NCI-H526 (cell line): ENCODE results near the gene TPR.
"Not testable (repeated sequence)": the region's sequence is repeated elsewhere in the genome, so short reads cannot be mapped to it uniquely, and the experiment has no call there.

Experiments
- DNase-seq, 2 experiments: peaks; one replicate each; lab custom pipeline; 2025; lab: John Stamatoyannopoulos, UW

The TPR gene

GRCh38 chr1:186375152-186375928 is at the start of gene TPR, which contains the start of gene ODR4:
Gene TPR (minus strand): TSS chr1:186375253. CDS start chr1:186375028, 225 bp downstream.
Gene ODR4 (plus strand): TSS chr1:186375838. CDS start chr1:186379786, 3,948 bp downstream.
- peak; percentile 100 for DNase-seq

DNA sequence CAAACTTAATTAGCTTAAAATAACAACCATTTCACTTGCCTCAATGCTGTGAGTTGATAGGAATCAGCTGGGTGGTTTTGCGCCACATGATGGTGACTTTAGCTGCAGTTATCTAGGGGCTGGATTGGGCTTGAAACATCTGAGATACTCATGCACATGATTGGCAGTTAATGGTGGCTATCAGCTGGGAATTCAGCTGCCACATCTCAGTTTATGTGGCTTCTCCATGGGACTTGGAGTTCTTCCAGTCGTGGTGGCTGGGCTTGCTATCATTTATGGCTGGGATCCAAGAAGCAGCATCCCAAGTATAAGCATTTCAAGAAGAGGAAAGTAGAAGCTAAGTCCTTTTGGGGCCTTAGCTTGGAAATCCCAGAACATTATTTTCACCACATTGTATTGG is 49.5 kb upstream of the TPR start:
- no peak for DNase-seq

GRCh38 chr1:186421446-186421845 is 46.4 kb upstream of the TPR start:
- DNase-seq, result no peak

DNA sequence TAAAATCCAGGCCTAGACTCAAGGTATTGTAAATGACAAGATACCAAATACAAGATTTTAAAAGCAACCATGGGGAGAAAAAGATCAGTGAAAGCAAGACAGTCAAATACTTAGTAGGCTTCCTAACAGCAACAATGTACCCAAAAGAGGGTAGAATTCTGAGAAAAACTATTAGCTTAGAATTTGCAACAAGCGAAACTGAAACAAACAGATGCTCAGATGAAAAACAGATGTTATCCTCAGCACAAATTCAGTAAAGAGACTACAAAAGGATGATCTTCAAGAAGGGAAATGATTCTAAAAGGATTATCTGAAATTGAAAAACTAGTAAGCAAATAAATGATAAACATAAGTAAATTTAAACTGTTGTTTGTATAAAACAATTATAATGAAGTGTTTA is 45.9 kb upstream of the TPR start:
- no peak for DNase-seq

DNA sequence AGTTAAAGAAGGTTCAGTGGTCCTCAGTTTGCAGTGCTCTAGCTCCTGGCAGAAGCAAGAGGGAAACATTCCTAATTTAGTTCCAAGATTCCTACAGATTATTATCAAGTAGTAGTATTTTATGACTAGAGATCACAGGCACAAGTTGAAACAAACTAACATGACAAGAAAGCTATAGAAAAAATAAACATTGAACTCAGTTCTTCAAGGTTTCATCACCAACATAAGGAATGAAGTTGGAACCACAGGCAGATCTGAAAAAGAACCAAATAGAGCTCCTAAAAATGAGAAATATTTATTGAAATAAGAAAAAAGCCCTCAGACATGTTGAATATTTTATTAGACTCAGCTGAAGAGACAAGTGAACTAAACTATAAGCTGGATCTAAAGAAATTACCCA is 45.3 kb upstream of the TPR start:
- no peak for DNase-seq

- no peak for DNase-seq
Measured at GRCh38 chr1:186418503-186418902, 43.5 kb upstream of the TPR start.

DNA sequence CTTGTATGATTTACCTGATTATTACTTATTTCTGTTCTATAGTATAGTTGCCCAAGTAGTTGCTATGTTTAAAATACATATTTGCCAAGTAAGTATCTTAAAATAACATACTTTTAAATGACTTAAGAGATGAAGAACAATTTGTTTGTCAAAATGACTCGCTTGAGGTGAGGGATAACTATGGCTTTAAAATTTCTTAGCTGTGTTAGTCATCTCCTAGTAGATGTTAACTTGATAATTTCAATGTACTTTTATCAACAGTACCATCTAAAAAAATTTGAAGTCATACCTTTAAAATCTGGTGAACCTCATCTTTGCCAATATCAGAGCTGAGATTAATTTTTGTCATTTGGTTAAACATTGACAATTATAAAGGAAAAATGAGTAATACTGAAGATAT is 38.3 kb upstream of the TPR start:
- DNase-seq, result no peak

- no peak for DNase-seq
Measured at GRCh38 chr1:186409091-186409490, 34.0 kb upstream of the TPR start.

DNA sequence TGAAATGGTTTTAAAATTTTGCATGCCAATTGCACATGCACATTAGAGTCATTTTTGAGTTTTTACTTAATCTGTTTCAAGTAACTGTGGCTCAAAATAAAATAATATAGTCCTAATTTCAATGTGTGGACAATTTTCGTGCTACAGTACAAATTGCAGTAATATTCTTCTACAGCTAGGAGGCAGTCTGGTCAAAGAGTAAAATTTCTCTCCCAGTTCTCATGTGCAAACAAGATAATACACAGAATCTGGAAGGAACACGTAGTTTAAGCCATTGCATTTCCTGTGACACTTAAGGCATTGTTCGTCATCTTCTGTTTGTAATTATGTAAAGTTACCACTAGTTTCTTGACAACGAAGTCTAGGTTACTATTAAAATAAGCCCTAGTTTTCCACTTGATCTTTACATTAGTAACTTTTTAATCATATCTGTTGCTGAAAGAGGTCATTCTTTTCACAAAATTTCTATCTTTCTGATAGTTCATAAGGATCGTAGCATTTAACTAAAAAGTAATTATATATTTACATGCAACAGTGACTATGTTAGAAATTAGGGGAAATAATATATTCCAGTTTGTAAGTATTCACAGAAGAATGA is 29.5 kb upstream of the TPR start:
- peak; percentile 75 to 80 for DNase-seq

DNA sequence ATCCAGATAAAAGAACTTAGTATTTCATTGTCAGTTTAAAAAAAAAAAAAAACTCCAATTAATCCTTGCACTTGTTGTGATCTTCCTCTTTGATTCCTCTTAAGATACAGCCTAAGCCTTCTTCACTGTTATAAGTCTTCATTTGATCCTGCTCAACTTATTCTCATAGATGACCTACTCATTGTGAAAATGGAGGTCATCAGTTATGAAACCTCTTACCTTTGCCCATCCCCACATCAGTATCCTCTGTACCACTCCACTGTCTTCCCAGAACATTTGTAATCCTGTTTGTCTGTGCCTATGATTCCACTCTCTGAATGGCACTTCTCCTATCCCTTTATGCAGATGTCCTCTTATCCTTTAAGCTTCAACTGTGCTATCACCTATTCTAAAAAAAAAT is 28.6 kb upstream of the TPR start:
- DNase-seq, result no peak

DNA sequence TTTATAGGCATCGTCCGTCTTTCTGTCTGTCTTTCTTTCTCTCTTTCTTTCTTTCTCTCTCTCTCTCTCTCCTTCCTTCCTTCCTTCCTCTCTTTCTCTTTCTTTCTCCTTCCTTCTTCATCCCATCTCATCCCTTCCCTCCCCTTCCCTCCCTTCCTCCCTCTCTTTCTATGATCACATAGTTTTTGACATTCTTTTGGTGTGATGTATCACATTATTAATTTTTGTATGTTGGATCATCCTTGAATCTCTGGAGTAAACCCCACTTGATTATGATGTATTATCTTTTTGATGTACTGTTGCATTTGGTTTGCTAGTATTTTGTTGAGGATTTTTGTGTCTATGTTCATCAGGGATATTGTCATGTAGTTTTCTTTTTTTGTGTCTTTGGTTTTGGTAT is 26.4 kb upstream of the TPR start:
- not testable (repeated sequence) for DNase-seq

DNA sequence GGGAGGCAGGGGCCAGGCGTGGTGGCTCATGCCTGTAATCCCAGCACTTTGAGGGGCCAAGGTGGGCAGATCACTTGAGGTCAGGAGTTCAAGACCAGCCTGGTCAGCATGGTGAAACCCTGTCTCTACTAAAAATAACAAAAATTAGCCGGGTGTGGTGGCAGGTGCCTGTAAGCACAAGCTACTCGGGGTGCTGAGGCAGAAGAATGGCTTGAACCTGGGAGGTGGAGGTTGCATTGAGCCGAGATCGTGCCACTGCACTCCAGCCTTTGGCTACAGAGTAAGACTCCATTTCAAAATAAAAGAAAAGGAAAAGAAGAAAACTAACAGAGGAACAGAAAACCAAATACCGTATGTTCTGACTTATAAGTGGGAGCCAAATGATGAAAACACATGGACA is 17.7 kb upstream of the TPR start:
- DNase-seq, result not testable (repeated sequence)

DNA sequence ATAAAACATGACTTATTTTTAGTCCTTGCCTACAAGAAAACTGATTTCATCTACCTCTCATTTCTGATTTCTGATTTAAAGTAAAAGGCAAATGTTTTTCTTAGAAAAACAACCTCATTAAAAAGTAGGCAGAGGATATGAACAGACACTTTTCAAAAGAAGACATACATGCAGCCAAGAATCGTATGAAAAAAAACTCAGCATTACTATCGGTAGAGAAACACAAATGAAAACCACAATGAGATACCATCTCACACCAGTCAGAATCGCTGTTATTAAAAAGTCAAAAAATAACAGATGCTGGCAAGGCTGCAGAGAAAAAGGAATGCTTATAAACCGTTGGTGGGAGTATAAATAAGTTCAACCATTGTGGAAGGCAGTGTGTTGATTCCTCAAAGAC is 16.8 kb upstream of the TPR start:
- DNase-seq, result no peak

GRCh38 chr1:186390925-186391324 is 15.9 kb upstream of the TPR start:
- no peak for DNase-seq

DNA sequence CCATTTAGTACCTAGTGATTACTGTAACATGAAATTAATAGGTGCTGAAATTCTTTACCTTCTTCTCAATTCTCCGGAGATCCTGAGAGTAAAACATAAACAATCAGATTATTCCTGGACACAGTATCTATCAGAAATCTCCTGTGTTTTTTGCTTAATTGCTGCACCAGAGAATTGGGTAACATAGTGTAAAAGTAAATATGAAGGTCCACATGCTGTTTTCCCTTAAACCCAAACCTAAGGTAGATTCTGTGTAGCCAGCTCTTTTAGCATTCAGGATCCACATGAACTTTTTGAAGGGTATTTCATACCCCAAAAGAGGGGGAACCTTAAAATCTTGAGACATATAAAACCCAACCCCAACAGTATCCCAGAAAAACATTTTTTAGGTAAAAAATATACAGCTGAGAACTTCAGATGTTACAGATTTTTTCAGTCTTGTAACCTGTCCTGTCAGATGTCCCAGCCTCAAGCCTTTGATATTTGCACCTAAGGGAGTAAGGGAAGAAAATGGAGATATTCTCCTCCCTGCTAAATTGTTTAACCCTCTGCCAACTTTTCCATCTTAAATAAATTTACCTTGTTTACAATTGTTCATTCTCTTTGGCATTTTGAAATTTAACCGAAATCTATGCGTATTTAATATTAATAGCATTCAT is 11.8 kb upstream of the TPR start:
- DNase-seq, result no peak

GRCh38 chr1:186375929-186376319 is 871 bp upstream of the TPR start:
- DNase-seq, result no peak

- DNase-seq, result peak; percentile 84 to 88
Measured at GRCh38 chr1:186374303-186375151, 526 bp downstream of the TPR start.

GRCh38 chr1:186347837-186348691 is 27.0 kb downstream of the TPR start:
- not testable (repeated sequence) for DNase-seq

DNA sequence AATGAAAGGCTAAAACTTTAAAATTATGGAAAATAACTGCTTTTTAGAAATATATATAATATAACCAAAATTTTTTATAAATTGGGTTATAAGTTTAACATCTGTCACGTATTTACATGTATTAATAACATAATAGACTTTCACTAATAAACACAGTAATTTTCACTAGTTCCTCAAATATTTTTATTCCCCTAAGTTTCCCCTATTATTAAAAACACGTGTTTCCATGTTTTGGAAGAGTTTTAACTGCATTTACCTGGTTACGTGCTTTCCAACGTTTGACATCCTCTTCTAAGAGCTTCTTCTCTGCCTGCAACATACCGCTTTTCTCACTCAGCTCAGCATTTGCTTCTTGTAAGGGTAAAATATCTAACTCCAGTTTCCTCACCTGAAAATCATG is 34.3 kb downstream of the TPR start:
- no peak for DNase-seq

- DNase-seq, result no peak
Measured at GRCh38 chr1:186337554-186337953, 37.5 kb downstream of the TPR start.

- peak in 1 of 2 experiments; percentile 39 for DNase-seq
Measured at GRCh38 chr1:186330758-186331157, 44.3 kb downstream of the TPR start.
